ACC112 (cell line): ENCODE results near the gene PPP4R3B.

Experiments used
- H2AFZ ChIP-seq: fragments of 200-600 bp; sonication (generic); one replicate; pipeline ENCODE4 v1.6.0; 2017; ENCODE audit warnings: antibody characterized with exemption, low read length; ENCODE audit not compliant: unreplicated experiment
- H3K27ac ChIP-seq: fragments of 200-600 bp; sonication (generic); 2 replicates; pipeline ENCODE4 v1.5.1; 2014; ENCODE audit warnings: low read depth, mild to moderate bottlenecking, antibody characterized with exemption, low read length, moderate library complexity
- H3K27me3 ChIP-seq: fragments of 200-600 bp; sonication (generic); 2 replicates; pipeline ENCODE4 v1.6.1; 2014; ENCODE audit warnings: mild to moderate bottlenecking, antibody characterized with exemption, low read length, moderate library complexity, mixed read lengths; ENCODE audit not compliant: insufficient read depth
- H3K36me3 ChIP-seq: fragments of 200-600 bp; sonication (generic); 2 replicates; pipeline ENCODE4 v1.6.1; 2016; ENCODE audit warnings: mild to moderate bottlenecking, antibody characterized with exemption, low read length, moderate library complexity, mixed read lengths; ENCODE audit not compliant: insufficient read depth
- H3K4me1 ChIP-seq: fragments of 200-600 bp; sonication (generic); one replicate; pipeline ENCODE4 v1.6.1; 2016; ENCODE audit warnings: low read length, mixed read lengths; ENCODE audit not compliant: insufficient read depth, unreplicated experiment, control insufficient read depth
- H3K4me3 ChIP-seq: fragments of 200-600 bp; sonication (generic); 2 replicates; pipeline ENCODE4 v1.5.1; 2014; ENCODE audit warnings: mild to moderate bottlenecking, low read depth, low read length
- H3K79me2 ChIP-seq: fragments of 200-600 bp; sonication (generic); one replicate; pipeline ENCODE4 v1.6.0; 2016; ENCODE audit warnings: low read length; ENCODE audit not compliant: control insufficient read depth, unreplicated experiment, insufficient read depth

The PPP4R3B gene

DNA sequence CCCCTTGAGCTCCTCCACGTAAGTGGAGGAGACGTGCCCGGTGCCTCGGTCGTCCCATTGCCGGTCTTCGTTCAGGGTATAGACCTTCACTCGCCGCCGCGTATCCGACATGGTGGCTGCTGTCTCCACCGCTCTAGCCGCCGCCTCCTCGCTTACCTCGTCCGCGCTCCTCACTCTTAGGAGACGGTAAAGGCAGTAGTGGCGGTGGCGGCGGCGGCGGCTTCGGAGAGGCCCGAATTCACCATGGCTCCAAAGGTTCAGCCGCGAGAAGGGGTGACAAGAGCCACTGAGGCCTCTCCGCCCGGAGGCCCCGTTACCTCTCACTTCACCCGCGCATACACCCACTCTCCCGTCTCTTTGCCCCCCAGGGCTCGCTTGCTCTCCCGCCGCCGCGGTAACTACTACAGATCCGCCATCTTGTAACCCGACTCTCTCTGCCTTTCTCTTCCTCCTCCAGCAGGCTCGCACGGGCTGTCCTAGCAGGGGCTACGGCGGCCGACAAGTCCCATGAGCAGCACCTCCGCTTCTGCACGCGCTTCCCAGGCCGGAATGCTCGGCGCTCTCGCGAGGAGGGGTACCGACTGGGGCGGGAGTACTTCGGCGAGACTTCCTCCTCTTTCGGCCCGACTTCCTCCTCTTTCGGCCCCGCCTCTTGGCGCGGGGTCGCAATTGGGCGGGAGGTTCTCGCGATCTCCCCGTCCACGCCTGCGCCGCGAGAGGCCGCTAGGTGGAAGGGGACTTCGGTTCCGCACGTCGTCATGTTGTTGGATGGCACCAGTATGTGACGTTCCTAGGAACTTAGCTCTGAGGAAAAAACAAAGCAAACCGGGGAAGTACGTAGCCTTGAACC is at the start of gene PPP4R3B:
PPP4R3B (minus strand) TSS at position 448 of the 850 bp plus-strand sequence; CDS start at position 111, 337 bp downstream.
- Histone ChIP-seq H3K4me3 (peak within 1 kb of the TSS; percentile 94), H3K27me3 (no peaks in the 10 kb centered on the region), H3K4me1 (peaks cover 13% of the 10 kb centered on the region), H3K27ac (peak within 1 kb of the TSS; percentile 90), H3K79me2 (peaks cover 71% of the 10 kb centered on the region), H3K36me3 (peaks cover 15% of the 10 kb centered on the region; the same call in 1 of the 2 replicates), H2AFZ (peak within 1 kb of the TSS; percentile 74)

DNA sequence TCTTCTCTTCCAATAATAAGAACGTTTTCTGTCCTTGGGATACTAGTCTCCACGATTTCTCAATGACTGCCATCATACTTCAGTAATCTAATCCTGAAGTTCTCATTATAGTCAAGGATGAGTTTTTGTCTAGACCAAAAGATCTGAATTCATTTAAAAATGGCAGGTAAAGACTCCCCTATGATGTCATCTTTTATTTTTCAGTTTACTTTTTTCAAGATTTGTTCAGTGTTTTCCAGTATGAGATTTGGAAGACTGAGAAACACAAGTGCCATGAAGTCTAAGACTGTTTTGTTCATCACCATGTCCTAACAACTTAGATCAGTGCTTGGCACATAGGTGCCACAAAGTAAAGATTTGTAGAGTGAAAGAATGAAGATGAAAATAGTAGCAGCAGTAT is 35.8 kb upstream of the PPP4R3B start:
- Histone ChIP-seq H3K36me3 (peaks cover 32% of the 10 kb centered on the region), H3K4me3 (no peak overlapping the region), H3K27ac (no peak overlapping the region), H3K79me2 (no peaks in the 10 kb centered on the region), H3K27me3 (no peaks in the 10 kb centered on the region), H2AFZ (no peak overlapping the region), H3K4me1 (peaks cover 11% of the 10 kb centered on the region)

DNA sequence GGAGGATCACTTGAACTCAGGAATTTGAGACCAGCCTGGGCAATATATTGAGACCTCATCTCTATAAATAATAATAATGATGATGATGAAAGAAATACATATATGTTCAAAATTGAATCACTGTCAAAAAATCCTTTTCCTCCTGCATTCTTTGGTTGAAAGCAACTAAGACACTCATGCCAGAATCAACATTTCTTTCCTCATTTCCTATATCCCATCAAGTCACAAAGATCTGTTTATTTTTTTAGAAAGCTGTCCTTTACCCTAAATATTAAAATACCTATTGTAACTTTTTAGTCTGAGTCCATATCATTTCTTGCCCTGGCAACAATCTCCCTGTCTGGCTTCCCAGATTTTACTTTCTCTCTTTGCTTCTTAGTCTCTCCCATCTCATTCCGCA is 31.8 kb upstream of the PPP4R3B start:
- H3K36me3 ChIP-seq: peaks cover 23% of the 10 kb centered on the region
- H3K79me2 ChIP-seq: no peaks in the 10 kb centered on the region
- no peak overlapping the region for H2AFZ ChIP-seq
- H3K27me3 ChIP-seq: no peaks in the 10 kb centered on the region
- H3K4me1 ChIP-seq: peaks cover 17% of the 10 kb centered on the region
- no peak overlapping the region for H3K27ac ChIP-seq
- H3K4me3 ChIP-seq: no peak overlapping the region

DNA sequence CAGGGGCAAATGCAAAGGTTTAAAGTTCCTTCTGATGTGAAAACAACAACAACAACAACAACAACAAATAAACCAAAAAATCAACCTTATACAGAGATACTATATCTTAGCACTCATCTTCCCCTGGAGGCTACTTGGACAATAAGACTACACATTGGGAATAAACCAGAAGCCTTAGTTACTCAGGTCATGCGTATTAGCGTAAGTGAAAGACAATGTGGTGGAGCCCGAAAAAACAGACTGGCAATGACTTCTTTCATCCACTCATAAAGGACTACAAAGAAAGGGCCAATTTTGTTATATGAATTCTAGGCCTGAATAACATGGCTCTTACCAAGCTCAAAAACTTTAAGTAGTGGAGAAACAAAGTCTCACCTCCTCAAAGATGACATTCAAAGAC is 19.4 kb upstream of the PPP4R3B start:
- Histone ChIP-seq H3K4me3 (no peak overlapping the region), H3K79me2 (no peaks in the 10 kb centered on the region), H3K27me3 (no peaks in the 10 kb centered on the region), H3K36me3 (peaks cover 37% of the 10 kb centered on the region), H3K27ac (no peak overlapping the region), H2AFZ (no peak overlapping the region), H3K4me1 (no peaks in the 10 kb centered on the region)

DNA sequence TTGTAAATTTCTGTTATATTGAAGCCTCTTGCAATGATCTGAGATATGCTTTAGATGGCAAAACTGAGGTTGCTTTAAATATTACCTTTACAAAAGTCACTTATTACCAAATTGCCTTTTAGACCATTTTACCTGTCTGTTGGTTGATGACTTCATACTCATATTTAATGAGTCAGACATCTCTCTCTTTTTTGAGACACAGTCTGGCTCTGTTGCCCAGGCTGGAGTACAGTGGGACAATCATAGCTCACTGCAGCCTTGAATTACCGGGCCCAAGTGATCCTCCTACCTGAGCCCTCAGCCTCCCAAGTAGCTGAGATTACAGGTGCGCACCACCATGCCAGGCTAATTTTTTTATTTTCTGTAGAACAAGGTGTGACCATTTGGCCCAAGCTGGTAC is 11.5 kb upstream of the PPP4R3B start:
- no peaks in the 10 kb centered on the region for H3K27me3 ChIP-seq
- H3K79me2 ChIP-seq: no peaks in the 10 kb centered on the region
- H2AFZ ChIP-seq: no peak overlapping the region
- no peak overlapping the region for H3K4me3 ChIP-seq
- no peak overlapping the region for H3K27ac ChIP-seq
- peaks cover 10% of the 10 kb centered on the region; the same call in 1 of the 2 replicates for H3K36me3 ChIP-seq
- no peaks in the 10 kb centered on the region for H3K4me1 ChIP-seq

DNA sequence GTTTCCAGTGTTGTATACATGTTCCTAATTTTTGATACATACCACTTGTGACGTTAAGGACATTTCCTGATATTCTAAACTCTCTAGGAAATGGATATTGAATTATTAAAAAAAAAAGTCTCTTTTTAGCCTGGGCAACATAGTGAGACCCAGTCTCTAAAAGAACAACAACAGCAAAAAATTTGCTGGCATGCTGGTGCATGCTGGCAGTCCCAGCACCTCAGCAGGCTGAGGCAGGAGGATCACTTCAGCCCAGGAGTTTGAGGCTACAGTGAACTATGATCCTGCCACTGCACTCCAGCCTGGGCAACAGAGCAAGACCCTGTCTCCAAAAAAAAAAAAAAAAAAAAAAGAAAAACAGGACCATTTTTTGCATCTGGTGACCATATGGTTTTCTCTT is 10.5 kb upstream of the PPP4R3B start:
- H2AFZ ChIP-seq: no peak overlapping the region
- H3K4me3 ChIP-seq: no peak overlapping the region
- H3K36me3 ChIP-seq: 0 out of 2 replicates have a peak, but pooled peaks cover 6% of the 10 kb centered on the region
- no peaks in the 10 kb centered on the region for H3K27me3 ChIP-seq
- H3K4me1 ChIP-seq: no peaks in the 10 kb centered on the region
- H3K27ac ChIP-seq: no peak overlapping the region
- peaks cover 8% of the 10 kb centered on the region for H3K79me2 ChIP-seq

DNA sequence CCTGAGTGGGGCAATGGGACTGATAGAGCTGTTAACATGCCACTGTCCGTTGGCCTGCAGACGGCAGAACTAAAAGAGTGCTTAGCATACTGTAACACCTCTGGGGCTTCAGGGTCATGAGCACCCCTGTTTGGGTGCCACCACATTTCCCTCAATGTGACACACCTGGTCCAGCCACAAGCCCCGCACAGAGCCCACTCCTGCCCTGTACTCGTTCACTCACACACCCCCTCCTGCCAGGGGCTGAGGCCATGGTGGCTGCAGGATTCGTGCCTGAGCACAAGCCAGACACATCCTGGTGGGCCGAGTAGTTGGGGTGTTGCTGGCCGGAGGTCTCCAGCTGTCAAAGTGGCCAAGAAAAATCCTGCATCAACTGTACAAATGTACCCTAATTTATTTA is 4.4 kb upstream of the PPP4R3B start:
- Histone ChIP-seq H2AFZ (no peak overlapping the region), H3K27me3 (no peaks in the 10 kb centered on the region), H3K27ac (no peak overlapping the region), H3K4me1 (peaks cover 6% of the 10 kb centered on the region), H3K36me3 (0 out of 2 replicates have a peak, but pooled peaks cover 6% of the 10 kb centered on the region), H3K4me3 (no peak overlapping the region), H3K79me2 (peaks cover 47% of the 10 kb centered on the region)

DNA sequence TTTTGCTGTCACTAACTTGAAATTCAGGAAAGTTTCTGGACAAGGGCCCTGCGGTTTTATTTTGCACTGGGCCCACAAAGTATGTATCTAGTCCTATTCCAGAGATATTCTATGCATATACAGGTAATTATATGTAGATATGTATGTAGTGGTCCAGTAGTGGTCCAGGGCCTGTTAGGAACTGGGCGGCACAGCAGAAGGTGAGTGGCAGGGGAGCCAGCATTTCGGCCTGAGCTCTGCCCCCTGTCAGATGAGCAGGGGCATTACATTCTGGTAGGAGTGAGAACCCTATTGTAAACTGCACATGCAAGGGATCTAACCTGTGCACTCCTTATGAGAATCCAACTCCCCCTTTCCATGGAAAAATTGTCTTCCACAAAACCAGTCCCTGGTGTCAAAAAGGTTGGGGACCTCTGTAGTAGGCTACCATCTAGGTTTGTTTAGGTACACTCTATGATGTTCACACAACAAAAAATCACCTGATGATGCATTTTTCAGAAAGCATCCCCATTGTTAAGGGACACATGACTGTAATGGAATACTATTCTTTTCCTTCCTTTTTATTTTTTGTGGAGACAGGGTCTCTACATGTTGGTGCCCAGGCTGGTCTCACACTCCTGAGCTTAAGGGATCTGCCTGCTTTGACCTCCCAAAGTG is 2.8 kb upstream of the PPP4R3B start:
- Histone ChIP-seq H3K4me3 (peak overlapping the region; percentile 37; the same call in 1 of the 2 replicates), H3K36me3 (0 out of 2 replicates have a peak, but pooled peaks cover 1% of the 10 kb centered on the region), H3K27ac (no peak overlapping the region), H2AFZ (no peak overlapping the region), H3K79me2 (peaks cover 62% of the 10 kb centered on the region), H3K4me1 (peaks cover 8% of the 10 kb centered on the region), H3K27me3 (no peaks in the 10 kb centered on the region)

DNA sequence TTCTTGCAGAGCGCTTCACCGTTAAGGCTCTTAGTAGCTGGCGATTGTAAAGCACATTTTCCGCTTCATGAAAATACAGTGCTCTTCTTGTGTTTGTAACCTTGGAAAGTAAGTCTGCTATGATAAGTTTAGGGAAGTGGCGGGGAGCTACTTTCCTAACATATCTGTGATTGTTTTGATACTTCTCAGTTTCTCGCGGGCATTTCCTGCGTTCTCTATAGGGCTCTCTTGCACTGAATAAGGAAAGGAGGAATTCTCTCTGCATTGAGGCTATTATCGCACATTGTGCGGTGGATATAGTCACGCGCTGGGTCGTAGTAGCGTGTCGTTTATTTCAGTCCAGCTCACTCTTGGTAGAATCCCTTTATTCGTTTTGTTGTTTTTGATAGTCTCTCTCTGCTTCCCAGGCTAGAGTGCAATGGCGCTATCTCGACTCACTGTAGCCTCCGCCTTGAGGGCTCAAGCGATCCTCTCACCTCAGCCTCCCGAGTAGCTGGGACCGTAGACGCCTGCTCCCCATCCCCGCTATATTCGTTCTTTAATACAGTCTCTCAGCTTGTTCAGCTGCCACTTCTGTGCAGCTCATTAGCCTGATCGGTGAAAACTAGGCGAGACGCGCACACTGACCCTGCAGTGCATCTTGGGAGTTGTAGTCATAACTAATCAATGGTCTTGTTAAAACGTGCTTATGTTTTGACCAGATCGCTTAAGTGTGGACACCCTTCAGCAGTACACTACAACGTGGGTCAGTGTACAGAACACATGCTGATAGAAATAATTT is 1.0 kb upstream of the PPP4R3B start:
- H3K4me3 ChIP-seq: peak overlapping the region; percentile 94
- H2AFZ ChIP-seq: peak overlapping the region; percentile 74
- peaks cover 13% of the 10 kb centered on the region; the same call in 1 of the 2 replicates for H3K36me3 ChIP-seq
- peak overlapping the region; percentile 70 for H3K27ac ChIP-seq
- H3K27me3 ChIP-seq: no peaks in the 10 kb centered on the region
- H3K4me1 ChIP-seq: peaks cover 13% of the 10 kb centered on the region
- H3K79me2 ChIP-seq: peaks cover 74% of the 10 kb centered on the region

DNA sequence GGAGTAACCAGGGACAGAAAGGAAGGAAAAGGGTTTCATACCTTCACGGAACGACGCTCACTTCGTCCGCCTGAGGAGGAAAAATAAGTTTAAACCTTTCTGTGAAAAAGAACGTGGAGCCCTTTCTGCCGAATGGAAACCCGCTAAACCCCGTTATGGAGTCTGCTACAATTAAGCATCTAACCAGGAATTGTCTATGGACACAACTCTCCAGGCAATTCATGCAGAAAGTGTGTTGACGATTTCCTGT is 528 bp upstream of the PPP4R3B start:
- no peaks in the 10 kb centered on the region for H3K27me3 ChIP-seq
- peaks cover 15% of the 10 kb centered on the region; the same call in 1 of the 2 replicates for H3K36me3 ChIP-seq
- peak overlapping the region; percentile 70 for H3K27ac ChIP-seq
- H2AFZ ChIP-seq: peak overlapping the region; percentile 74
- H3K4me1 ChIP-seq: peaks cover 13% of the 10 kb centered on the region
- H3K4me3 ChIP-seq: peak overlapping the region; percentile 94
- H3K79me2 ChIP-seq: peaks cover 70% of the 10 kb centered on the region
